Parathyroid adenoma (tissue), 2 donors: ENCODE results near the gene ACSL4.

Source experiments
- H2AFZ ChIP-seq: fragments of 300-600 bp; sonication (generic); one replicate; pipeline ENCODE4 v1.7.0; 2017; ENCODE audit warnings: antibody characterized with exemption, mild to moderate bottlenecking
- H3K27ac ChIP-seq: fragments of 300-600 bp; sonication (generic); one replicate; pipeline ENCODE4 v1.7.0; 2017
- H3K27me3 ChIP-seq: fragments of 300-600 bp; sonication (generic); one replicate; pipeline ENCODE4 v1.7.0; 2017; ENCODE audit warnings: low read length; ENCODE audit not compliant: control insufficient read depth, insufficient read depth
- H3K36me3 ChIP-seq: fragments of 300-600 bp; sonication (generic); one replicate; pipeline ENCODE4 v1.7.0; 2017; ENCODE audit warnings: low read length; ENCODE audit not compliant: control insufficient read depth, insufficient read depth
- H3K4me1 ChIP-seq: fragments of 300-600 bp; sonication (generic); one replicate; pipeline ENCODE4 v1.7.0; 2017; ENCODE audit warnings: control low read depth
- H3K4me2 ChIP-seq: fragments of 300-600 bp; sonication (generic); one replicate; pipeline ENCODE4 v1.7.0; 2017; ENCODE audit warnings: low read length
- H3K4me3 ChIP-seq: fragments of 300-600 bp; sonication (generic); one replicate; pipeline ENCODE4 v1.7.0; 2017; ENCODE audit warnings: low read depth, low read length
- H3K79me2 ChIP-seq: fragments of 300-600 bp; sonication (generic); one replicate; pipeline ENCODE4 v1.7.0; 2017; ENCODE audit warnings: control low read depth
- H3K9ac ChIP-seq: fragments of 300-600 bp; sonication (generic); one replicate; pipeline ENCODE4 v1.7.0; 2017; ENCODE audit warnings: mild to moderate bottlenecking
- H3K9me3 ChIP-seq: fragments of 300-600 bp; sonication (generic); one replicate; pipeline ENCODE4 v1.7.0; 2017; ENCODE audit warnings: low read length; ENCODE audit not compliant: control insufficient read depth
- TF ChIP-seq, protein P1 (sequence below): fragments of 300-600 bp; sonication (generic); IDR thresholded peaks from one replicate; pipeline ENCODE4 v1.7.0; 2017; ENCODE audit warnings: antibody characterized with exemption, mild to moderate bottlenecking
- donor health status: primary hyperparathyroidism.

ACSL4 gene

DNA sequence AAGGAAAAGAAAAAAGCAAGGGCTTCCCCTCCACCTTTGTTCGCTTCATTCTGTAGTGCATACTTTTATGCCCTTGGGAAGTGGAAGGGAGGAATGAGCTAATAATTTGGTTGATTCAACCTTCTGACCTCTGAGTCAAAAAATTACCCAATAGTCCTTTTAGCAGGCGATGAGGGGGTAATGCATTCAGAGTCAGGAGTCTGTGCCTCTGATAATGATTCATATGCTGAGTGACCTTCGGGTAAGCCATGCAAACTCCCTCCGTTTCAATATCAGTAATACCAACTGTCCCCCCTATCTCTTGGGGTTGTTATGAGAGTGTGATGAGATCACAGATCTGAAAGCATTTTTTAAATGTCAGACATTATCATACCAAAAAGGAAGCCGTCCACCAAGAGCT lies 41.6 kb upstream of the ACSL4 start:
- Histone ChIP-seq H3K9ac (no peak overlapping the region), H2AFZ (no peak overlapping the region), H3K79me2 (no peaks in the 10 kb centered on the region), H3K9me3 (no peaks in the 10 kb centered on the region), H3K27me3 (no peaks in the 10 kb centered on the region), H3K36me3 (no peaks in the 10 kb centered on the region), H3K4me2 (no peak overlapping the region), H3K4me3 (no peak overlapping the region), H3K27ac (no peak overlapping the region), H3K4me1 (no peaks in the 10 kb centered on the region)
- TF ChIP-seq, protein P1, sequence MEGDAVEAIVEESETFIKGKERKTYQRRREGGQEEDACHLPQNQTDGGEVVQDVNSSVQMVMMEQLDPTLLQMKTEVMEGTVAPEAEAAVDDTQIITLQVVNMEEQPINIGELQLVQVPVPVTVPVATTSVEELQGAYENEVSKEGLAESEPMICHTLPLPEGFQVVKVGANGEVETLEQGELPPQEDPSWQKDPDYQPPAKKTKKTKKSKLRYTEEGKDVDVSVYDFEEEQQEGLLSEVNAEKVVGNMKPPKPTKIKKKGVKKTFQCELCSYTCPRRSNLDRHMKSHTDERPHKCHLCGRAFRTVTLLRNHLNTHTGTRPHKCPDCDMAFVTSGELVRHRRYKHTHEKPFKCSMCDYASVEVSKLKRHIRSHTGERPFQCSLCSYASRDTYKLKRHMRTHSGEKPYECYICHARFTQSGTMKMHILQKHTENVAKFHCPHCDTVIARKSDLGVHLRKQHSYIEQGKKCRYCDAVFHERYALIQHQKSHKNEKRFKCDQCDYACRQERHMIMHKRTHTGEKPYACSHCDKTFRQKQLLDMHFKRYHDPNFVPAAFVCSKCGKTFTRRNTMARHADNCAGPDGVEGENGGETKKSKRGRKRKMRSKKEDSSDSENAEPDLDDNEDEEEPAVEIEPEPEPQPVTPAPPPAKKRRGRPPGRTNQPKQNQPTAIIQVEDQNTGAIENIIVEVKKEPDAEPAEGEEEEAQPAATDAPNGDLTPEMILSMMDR: no peak

DNA sequence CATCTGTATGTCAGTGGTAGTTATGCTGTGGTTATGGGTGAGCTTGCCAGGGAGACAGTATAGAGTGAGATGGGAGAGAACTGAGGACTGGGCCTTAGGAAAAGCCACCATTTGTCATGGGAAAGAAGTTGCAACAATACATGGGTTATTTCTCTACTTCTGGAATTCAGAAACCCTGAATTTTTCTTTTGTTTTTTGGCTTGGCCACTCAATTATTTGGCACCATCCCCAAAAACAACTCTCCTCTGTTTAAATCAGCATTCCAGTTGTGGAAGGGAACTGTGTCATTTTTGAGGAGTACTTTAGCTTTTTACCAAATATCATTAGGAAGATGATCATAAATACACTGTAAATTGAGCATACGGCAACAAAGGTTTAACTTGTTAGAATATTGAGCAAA lies 41.1 kb upstream of the ACSL4 start:
- Histone ChIP-seq H3K36me3 (no peaks in the 10 kb centered on the region), H3K27me3 (no peaks in the 10 kb centered on the region), H3K4me1 (no peaks in the 10 kb centered on the region)

GRCh38 chrX:109773374-109773773 lies 40.3 kb upstream of the ACSL4 start:
- no peaks in the 10 kb centered on the region for H3K79me2 ChIP-seq
- no peak overlapping the region for H3K27ac ChIP-seq
- no peaks in the 10 kb centered on the region for H3K4me1 ChIP-seq
- H3K4me3 ChIP-seq: no peak overlapping the region
- H3K9ac ChIP-seq: no peak overlapping the region
- no peak overlapping the region for H2AFZ ChIP-seq
- H3K36me3 ChIP-seq: no peaks in the 10 kb centered on the region
- no peaks in the 10 kb centered on the region for H3K9me3 ChIP-seq
- TF ChIP-seq, protein P1: no peak
- H3K4me2 ChIP-seq: no peak overlapping the region
- H3K27me3 ChIP-seq: no peaks in the 10 kb centered on the region

More for the DNA sequence above, 41.1 kb upstream of the ACSL4 start:
- Histone ChIP-seq H3K9ac (no peak overlapping the region), H2AFZ (no peak overlapping the region), H3K27ac (no peak overlapping the region), H3K9me3 (no peaks in the 10 kb centered on the region), H3K4me2 (no peak overlapping the region), H3K79me2 (no peaks in the 10 kb centered on the region), H3K4me3 (no peak overlapping the region)
- TF ChIP-seq, protein P1: no peak

- H2AFZ ChIP-seq: no peak overlapping the region
- H3K79me2 ChIP-seq: no peaks in the 10 kb centered on the region
- H3K4me2 ChIP-seq: no peak overlapping the region
- no peak overlapping the region for H3K27ac ChIP-seq
- no peak overlapping the region for H3K4me3 ChIP-seq
- H3K9me3 ChIP-seq: no peaks in the 10 kb centered on the region
- TF ChIP-seq, protein P1: no peak
- no peaks in the 10 kb centered on the region for H3K4me1 ChIP-seq
- no peaks in the 10 kb centered on the region for H3K27me3 ChIP-seq
- no peaks in the 10 kb centered on the region for H3K36me3 ChIP-seq
- no peak overlapping the region for H3K9ac ChIP-seq
Measured at GRCh38 chrX:109770780-109771179, 37.7 kb upstream of the ACSL4 start.

GRCh38 chrX:109760922-109761250 lies 27.8 kb upstream of the ACSL4 start:
- Histone ChIP-seq H3K9me3 (no peaks in the 10 kb centered on the region), H3K4me1 (peaks cover 3% of the 10 kb centered on the region), H3K36me3 (no peaks in the 10 kb centered on the region), H3K4me3 (no peak overlapping the region), H3K4me2 (no peak overlapping the region), H3K9ac (no peak overlapping the region), H3K27me3 (no peaks in the 10 kb centered on the region), H2AFZ (peak overlapping the region; percentile 53), H3K79me2 (no peaks in the 10 kb centered on the region), H3K27ac (no peak overlapping the region)
- TF ChIP-seq, protein P1: no peak
